Endothelial cell of hepatic sinusoid (primary cell): ENCODE results near the gene CEP72.
"Not testable (repeated sequence)": the region's sequence is repeated elsewhere in the genome, so short reads cannot be mapped to it uniquely, and the experiment has no call there.

ENCODE experiments used
- in situ Hi-C: cut with HindIII; loops from 2 replicates; pipeline ENCODE4 v1.10.0; 2017; ENCODE audit warnings: low sequenced_read_pairs

The CEP72 gene

GRCh38 chr5:580436-580835, 31.7 kb upstream of the CEP72 start:
- in situ Hi-C loops: no loop called here

GRCh38 chr5:581266-581665, 30.9 kb upstream of the CEP72 start:
- in situ Hi-C loops: no loop called here

- in situ Hi-C loops: no loop called here
Measured at GRCh38 chr5:581941-582340, 30.2 kb upstream of the CEP72 start.

- in situ Hi-C loops: not testable (repeated sequence)
Measured at GRCh38 chr5:582445-582844, 29.7 kb upstream of the CEP72 start.

- in situ Hi-C loops: no loop called here
Measured at GRCh38 chr5:582936-583635, 29.1 kb upstream of the CEP72 start.

- in situ Hi-C loops: no loop called here
Measured at GRCh38 chr5:583645-584044, 28.5 kb upstream of the CEP72 start.

GRCh38 chr5:584216-584615, 27.9 kb upstream of the CEP72 start:
- in situ Hi-C loops: no loop called here

- in situ Hi-C loops: no loop called here
Measured at GRCh38 chr5:584846-585245, 27.3 kb upstream of the CEP72 start.

GRCh38 chr5:585556-585955, 26.6 kb upstream of the CEP72 start:
- in situ Hi-C loops: no loop called here

GRCh38 chr5:585962-586628, 26.0 kb upstream of the CEP72 start:
- in situ Hi-C loops: no loop called here

GRCh38 chr5:586751-587285, 25.3 kb upstream of the CEP72 start:
- in situ Hi-C loops: no loop called here

GRCh38 chr5:587403-587802, 24.7 kb upstream of the CEP72 start:
- in situ Hi-C loops: no loop called here

GRCh38 chr5:588406-588995, 23.6 kb upstream of the CEP72 start:
- in situ Hi-C loops: no loop called here

- in situ Hi-C loops: no loop called here
Measured at GRCh38 chr5:589173-589572, 23.0 kb upstream of the CEP72 start.

- in situ Hi-C loops: no loop called here
Measured at GRCh38 chr5:589588-589987, 22.6 kb upstream of the CEP72 start.

GRCh38 chr5:590346-590745, 21.8 kb upstream of the CEP72 start:
- in situ Hi-C loops: no loop called here

GRCh38 chr5:591746-592145, 20.4 kb upstream of the CEP72 start:
- in situ Hi-C loops: no loop called here

GRCh38 chr5:592158-592557, 20.0 kb upstream of the CEP72 start:
- in situ Hi-C loops: no loop called here

- in situ Hi-C loops: no loop called here
Measured at GRCh38 chr5:593511-593910, 18.6 kb upstream of the CEP72 start.

GRCh38 chr5:594226-594860, 17.8 kb upstream of the CEP72 start:
- in situ Hi-C loops: no loop called here

- in situ Hi-C loops: no loop called here
Measured at GRCh38 chr5:595285-595875, 16.8 kb upstream of the CEP72 start.
